Right lobe of liver (tissue), 4 donors: ENCODE results near the gene MFNG.

Source experiments
- CTCF ChIP-seq, 4 donors: fragments of 200-600 bp in 3 of 4; fragments of 450-650 bp in 1 of 4; IDR thresholded peaks; one replicate each; pipeline versions ENCODE4 v1.5.1 to v1.8.0; 2016 to 2022; ENCODE audit warnings: antibody characterized with exemption in 4 of 4, mild to moderate bottlenecking in 2 of 4
- POLR2A ChIP-seq: fragments of 450-650 bp; IDR thresholded peaks from one replicate; pipeline ENCODE4 v1.6.1; 2017; ENCODE audit warnings: antibody characterized with exemption, mild to moderate bottlenecking
- donor health status: DM: no; HTN: no; CAD: no.
- donor health status: DM: no; HTN: no; CAD: no.
- donor health status: DM: no; HTN: yes; CAD: no.

- TF ChIP-seq POLR2A (no peak), CTCF (IDR thresholded peaks at IDR 0.05) (no peak)
These were observed 44.0 kb downstream of the MFNG start for GRCh38 chr22:37442135-37442534.
